Activated CD4-positive, alpha-beta memory T cell treated with anti-CD3 and anti-CD28 coated beads for 36 hours (primary cell): Measurements from ENCODE around the gene CCNG1. TPM values are rescaled to one million over a fixed set of nuclear protein-coding genes. Genes with fewer than 3 reads are reported as not detected.
A peak's percentile ranks its signal among the peaks of the same experiment; 100 is the strongest.
"Not testable (repeated sequence)": the region's sequence is repeated elsewhere in the genome, so short reads cannot be mapped to it uniquely, and the experiment has no call there.

Experiments used
- CTCF ChIA-PET: fragments of 350-600 bp; sonication (Branson Sonifier 250); formaldehyde crosslinking; loops from one replicate; lab custom pipeline; 2021; ENCODE audit warnings: antibody characterized with exemption, inconsistent platforms; lab: Charles Lee
- POLR2A ChIA-PET: fragments of 350-600 bp; sonication (Branson Sonifier 250); formaldehyde crosslinking; loops from one replicate; lab custom pipeline; 2021; ENCODE audit warnings: antibody characterized with exemption; lab: Charles Lee
- DNase-seq: peaks from one replicate; pipeline ENCODE4 v3.0.0-alpha.2; 2020
- H3K27ac Mint-ChIP-seq: one replicate; pipeline ENCODE4 v1.8.0; 2021; ENCODE audit warnings: mixed read lengths
- H3K27me3 Mint-ChIP-seq: one replicate; pipeline ENCODE4 v1.8.0; 2021; ENCODE audit warnings: mixed read lengths
- H3K36me3 Mint-ChIP-seq: one replicate; pipeline ENCODE4 v1.8.0; 2021; ENCODE audit warnings: mixed read lengths
- H3K4me1 Mint-ChIP-seq: one replicate; pipeline ENCODE4 v1.8.0; 2021; ENCODE audit warnings: low read depth, mixed read lengths
- H3K4me3 Mint-ChIP-seq: one replicate; pipeline ENCODE4 v1.8.0; 2021; ENCODE audit warnings: mild to moderate bottlenecking, mixed read lengths
- H3K9me3 Mint-ChIP-seq: one replicate; pipeline ENCODE4 v1.8.0; 2021; ENCODE audit warnings: mixed read lengths
- intact Hi-C: fragments of 100-400 bp; cut with micrococcal nuclease; formaldehyde crosslinking; loops from one replicate; pipeline ENCODE4 v1.15.1; 2023
- total RNA-seq, 2 experiments: library from RNA; stranded (reverse); gene quantifications; one replicate each; pipeline ENCODE4 v1.2.3, GENCODE V29; 2021

The CCNG1 gene
- total RNA-seq, 2 experiments from 2014 or later: 139 to 164 TPM

DNA sequence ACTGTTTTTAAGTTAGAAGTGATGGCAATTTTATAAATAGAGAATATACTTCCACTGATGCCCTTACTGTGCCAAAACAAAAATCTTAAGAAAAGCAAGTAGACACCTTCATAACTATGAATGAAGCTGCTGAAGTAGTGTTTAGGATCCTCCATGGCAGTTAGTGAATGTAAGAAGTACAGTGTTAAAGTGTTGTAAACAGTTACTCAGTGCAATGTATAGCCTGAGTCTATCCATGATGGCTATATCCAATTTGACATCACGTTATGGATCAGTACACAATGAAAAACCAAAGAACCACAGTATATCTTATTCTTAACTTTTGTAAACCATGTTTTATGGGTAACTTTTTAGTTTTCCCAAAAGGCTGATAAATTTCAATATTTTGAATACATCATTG, 7.1 kb downstream of the CCNG1 start:
- intact Hi-C loops: no loop called here
- H3K4me3 Mint-ChIP-seq: no peak overlapping the region
- H3K9me3 Mint-ChIP-seq: no peaks in the 10 kb centered on the region
- no peaks in the 10 kb centered on the region for H3K27me3 Mint-ChIP-seq
- CTCF ChIA-PET: interaction anchor here (1.1 kb wide), 1 partner anchor 13 kb away, joined by 3 read pairs; no protein-coding TSS in a partner anchor
- DNase-seq: no peak
- H3K4me1 Mint-ChIP-seq: peaks cover 19% of the 10 kb centered on the region
- peaks cover 53% of the 10 kb centered on the region for H3K36me3 Mint-ChIP-seq
- POLR2A ChIA-PET: interaction anchor here (9.1 kb wide), 1 partner anchor 15 kb away, joined by 130 read pairs; the partner anchor contains the start of genes HMMR and NUDCD2
- no peak overlapping the region for H3K27ac Mint-ChIP-seq

DNA sequence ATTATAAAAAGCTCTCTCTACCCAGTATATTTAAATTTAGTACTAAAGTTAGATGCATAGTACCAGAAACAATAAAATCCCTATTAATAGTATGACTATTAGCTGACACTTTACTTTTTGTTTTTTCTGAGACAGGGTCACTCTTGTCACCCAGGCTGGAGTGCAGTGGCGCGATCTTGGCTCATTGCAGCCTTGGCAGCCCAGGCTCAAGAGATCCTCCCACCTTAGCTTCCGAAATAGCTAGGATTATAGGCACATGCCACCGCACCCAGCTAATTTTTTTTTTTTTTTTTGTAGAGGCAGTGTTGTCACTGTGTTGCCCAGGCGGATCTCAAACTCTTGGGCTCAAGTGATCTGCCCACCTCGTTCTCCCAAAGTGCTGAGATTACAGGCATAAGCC, 8.0 kb downstream of the CCNG1 start:
- Mint-ChIP-seq H3K36me3 (peaks cover 51% of the 10 kb centered on the region), H3K27ac (no peak overlapping the region), H3K4me3 (no peak overlapping the region), H3K4me1 (peaks cover 13% of the 10 kb centered on the region), H3K27me3 (no peaks in the 10 kb centered on the region), H3K9me3 (no peaks in the 10 kb centered on the region)
- POLR2A ChIA-PET: interaction anchor here (9.1 kb wide), 1 partner anchor 14 kb away, joined by 130 read pairs; the partner anchor contains the start of genes HMMR and NUDCD2
- CTCF ChIA-PET: interaction anchor here (0.6 to 0.7 kb wide), 2 partner anchors 13 to 81 kb away, joined by 3 to 4 read pairs; no protein-coding TSS in a partner anchor
- intact Hi-C loops: no loop called here
- no peak for DNase-seq

DNA sequence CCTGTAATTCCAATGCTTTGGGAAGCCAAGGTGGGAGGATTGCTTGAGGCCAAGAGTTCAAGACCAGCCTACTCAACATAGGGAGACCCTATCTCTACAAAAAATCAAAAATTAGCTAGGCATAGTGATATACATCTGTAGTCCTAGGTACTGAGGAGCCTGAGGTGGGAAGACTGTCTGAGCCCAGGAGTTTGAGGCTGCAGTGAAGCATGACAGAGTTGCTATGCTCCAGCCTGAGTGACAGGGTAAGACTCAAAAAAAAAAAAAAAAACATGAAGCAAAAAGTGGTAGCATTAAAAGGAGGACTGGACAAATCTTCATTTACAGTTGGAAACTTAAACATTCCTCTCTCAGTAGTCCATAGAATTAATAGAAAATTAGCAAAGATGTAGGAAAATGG, 9.8 kb downstream of the CCNG1 start:
- Mint-ChIP-seq H3K27me3 (no peaks in the 10 kb centered on the region), H3K27ac (no peak overlapping the region), H3K4me1 (peaks cover 4% of the 10 kb centered on the region), H3K36me3 (peaks cover 52% of the 10 kb centered on the region), H3K4me3 (no peak overlapping the region), H3K9me3 (no peaks in the 10 kb centered on the region)
- no peak for DNase-seq
- ChIA-PET CTCF (no interaction called here), POLR2A (interaction anchor here (0.7 kb wide), 1 partner anchor 56 kb away, joined by 3 read pairs; no protein-coding TSS in a partner anchor)
- intact Hi-C loops: no loop called here

DNA sequence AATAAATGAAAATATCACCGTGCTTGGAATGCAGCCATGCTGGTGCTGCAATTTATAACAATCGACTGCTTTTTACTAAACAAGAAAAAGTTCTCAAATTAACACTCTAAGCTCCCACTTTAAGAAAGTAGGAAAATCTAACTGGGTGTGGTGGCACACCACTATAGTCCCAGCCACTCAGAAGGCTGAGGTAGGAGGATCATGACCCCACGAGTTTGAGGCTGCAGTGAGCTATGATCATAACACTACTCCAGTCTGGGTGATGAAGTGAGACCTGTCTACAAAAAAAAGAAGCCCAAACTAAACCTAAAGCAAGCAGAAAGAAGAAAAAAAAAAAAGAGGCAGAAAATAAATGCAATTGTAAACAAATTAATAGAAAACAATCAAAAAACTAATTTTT, 10.5 kb downstream of the CCNG1 start:
- peaks cover 51% of the 10 kb centered on the region for H3K36me3 Mint-ChIP-seq
- intact Hi-C loops: no loop called here
- H3K4me1 Mint-ChIP-seq: peaks cover 5% of the 10 kb centered on the region
- no peak overlapping the region for H3K4me3 Mint-ChIP-seq
- CTCF ChIA-PET: no interaction called here
- H3K27ac Mint-ChIP-seq: no peak overlapping the region
- POLR2A ChIA-PET: interaction anchor here (0.7 kb wide), 1 partner anchor 55 kb away, joined by 3 read pairs; no protein-coding TSS in a partner anchor
- H3K9me3 Mint-ChIP-seq: no peaks in the 10 kb centered on the region
- H3K27me3 Mint-ChIP-seq: no peaks in the 10 kb centered on the region
- DNase-seq: no peak

DNA sequence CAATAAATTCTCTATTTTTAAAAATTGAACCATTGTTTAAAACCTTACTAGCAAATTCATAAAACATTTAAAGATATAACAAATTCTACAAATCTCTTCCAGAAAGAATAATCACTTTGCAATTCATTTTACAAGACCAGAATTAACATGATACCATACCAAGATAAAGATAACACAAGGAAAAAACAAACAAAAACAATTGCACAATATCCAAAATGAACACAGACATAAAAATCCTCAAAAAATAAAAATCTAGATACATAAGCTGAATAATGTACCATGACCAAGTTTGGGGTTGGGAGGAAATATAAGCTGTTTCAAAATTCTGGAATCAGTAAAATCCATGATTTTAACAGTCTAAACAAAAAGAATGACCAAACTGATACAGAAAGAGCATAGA, 11.1 kb downstream of the CCNG1 start:
- Mint-ChIP-seq H3K27me3 (no peaks in the 10 kb centered on the region), H3K4me3 (no peak overlapping the region), H3K36me3 (peaks cover 50% of the 10 kb centered on the region), H3K4me1 (peaks cover 5% of the 10 kb centered on the region), H3K27ac (no peak overlapping the region), H3K9me3 (no peaks in the 10 kb centered on the region)
- CTCF ChIA-PET: no interaction called here
- intact Hi-C loops: no loop called here
- POLR2A ChIA-PET: interaction anchor here (1.3 kb wide), 1 partner anchor 11 kb away, joined by 3 read pairs; the partner anchor contains the start of gene CCNG1
- DNase-seq: no peak

DNA sequence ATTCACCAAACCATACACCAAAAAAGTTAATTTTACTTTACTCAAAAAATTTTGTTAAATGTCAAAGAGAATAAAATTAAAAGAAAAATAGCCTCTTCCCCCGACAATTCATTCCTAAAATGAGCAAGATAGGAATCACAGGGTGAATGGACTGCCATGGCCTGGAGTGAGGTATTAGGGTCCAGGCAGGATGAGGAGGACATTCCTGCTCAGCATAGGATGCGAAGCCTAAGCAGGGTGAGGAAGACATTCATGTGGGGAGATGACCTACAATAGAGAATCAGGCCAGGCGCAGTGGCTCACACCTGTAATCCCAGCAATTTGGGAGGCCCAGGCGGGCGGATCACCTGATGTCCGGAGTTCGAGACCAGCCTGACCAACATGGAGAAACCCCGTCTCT, 14.1 kb downstream of the CCNG1 start:
- CTCF ChIA-PET: interaction anchor here (1.1 kb wide), 1 partner anchor 32 kb away, joined by 3 read pairs; no protein-coding TSS in a partner anchor
- peaks cover 62% of the 10 kb centered on the region for H3K36me3 Mint-ChIP-seq
- H3K4me1 Mint-ChIP-seq: peaks cover 18% of the 10 kb centered on the region
- DNase-seq: no peak
- POLR2A ChIA-PET: no interaction called here
- no peak overlapping the region for H3K4me3 Mint-ChIP-seq
- no peaks in the 10 kb centered on the region for H3K9me3 Mint-ChIP-seq
- no peaks in the 10 kb centered on the region for H3K27me3 Mint-ChIP-seq
- intact Hi-C loops: no loop called here
- H3K27ac Mint-ChIP-seq: no peak overlapping the region

DNA sequence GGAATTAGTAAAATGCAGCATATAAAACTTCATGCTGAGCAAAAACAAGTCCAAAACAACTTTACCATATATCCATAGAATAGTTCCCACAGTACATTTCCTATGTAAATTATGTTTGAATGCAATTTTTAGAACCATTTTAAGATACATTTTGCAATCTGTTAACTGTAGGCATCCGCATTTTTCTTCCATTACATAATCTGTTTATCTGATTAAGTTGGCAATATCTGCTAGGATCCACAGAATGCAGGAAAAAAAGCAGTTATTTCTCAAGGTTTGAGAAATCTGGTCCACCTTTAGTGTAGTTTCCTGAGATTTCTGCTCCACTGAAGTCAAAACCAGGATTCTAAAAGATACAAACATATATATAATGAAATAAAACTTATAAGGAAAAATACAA, 16.3 kb downstream of the CCNG1 start:
- no peak for DNase-seq
- peaks cover 28% of the 10 kb centered on the region for H3K4me1 Mint-ChIP-seq
- CTCF ChIA-PET: no interaction called here
- H3K36me3 Mint-ChIP-seq: peaks cover 52% of the 10 kb centered on the region
- POLR2A ChIA-PET: no interaction called here
- no peaks in the 10 kb centered on the region for H3K9me3 Mint-ChIP-seq
- intact Hi-C loops: no loop called here
- no peaks in the 10 kb centered on the region for H3K27me3 Mint-ChIP-seq
- no peak overlapping the region for H3K27ac Mint-ChIP-seq
- H3K4me3 Mint-ChIP-seq: no peak overlapping the region

DNA sequence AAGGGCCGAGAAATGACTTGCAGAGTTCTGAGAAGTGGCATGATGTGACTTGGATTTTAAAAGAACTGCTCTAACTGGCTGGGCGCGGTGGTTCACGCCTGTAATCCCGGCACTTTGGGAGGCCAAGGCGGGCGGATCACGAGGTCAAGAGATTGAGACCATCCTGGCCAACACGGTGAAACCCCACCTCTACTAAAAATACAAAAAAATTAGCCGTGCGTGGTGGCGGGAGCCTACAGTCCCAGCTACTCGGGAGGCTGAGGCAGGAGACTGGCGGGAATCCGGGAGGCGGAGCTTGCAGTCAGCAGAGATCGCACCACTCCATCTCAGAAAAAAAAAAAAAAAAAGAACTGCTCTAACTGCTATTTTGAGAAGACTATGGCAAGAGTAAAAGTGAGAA, 18.0 kb downstream of the CCNG1 start:
- H3K4me3 Mint-ChIP-seq, H3K27me3 Mint-ChIP-seq, H3K9me3 Mint-ChIP-seq, DNase-seq, intact Hi-C loops: not testable (repeated sequence)
- Mint-ChIP-seq H3K4me1 (peaks cover 29% of the 10 kb centered on the region), H3K36me3 (peaks cover 52% of the 10 kb centered on the region), H3K27ac (peak overlapping the region; percentile 25)
- ChIA-PET CTCF (interaction anchor here (1.1 kb wide), 1 partner anchor 14 kb away, joined by 4 read pairs; no protein-coding TSS in a partner anchor), POLR2A (interaction anchor here (1.2 kb wide), 1 partner anchor 14 kb away, joined by 5 read pairs; no protein-coding TSS in a partner anchor)

DNA sequence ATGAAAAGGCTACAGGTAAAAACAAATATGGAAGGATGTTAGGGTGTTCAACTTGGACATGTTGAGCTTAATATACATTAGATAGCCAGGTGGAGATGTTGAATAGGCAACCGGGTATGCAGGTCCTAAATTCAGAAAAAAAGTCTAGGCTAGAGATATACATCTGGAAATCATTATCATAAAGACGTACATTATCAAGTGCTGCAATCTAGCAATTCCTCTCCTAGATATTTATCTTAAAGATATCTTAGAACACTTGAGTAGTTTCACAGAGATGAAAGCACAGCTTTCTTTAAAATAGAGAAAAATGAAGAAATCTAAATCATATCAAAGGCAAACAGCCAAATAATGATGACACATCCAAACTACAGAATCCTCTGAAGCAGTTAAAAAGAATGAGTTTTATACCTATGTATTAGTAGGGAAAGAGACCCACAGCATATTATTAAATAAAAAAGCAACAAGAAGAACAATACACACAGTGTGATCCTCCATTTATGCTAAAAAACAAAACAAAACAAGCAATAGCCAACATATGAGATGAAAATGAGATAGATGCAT, 18.7 kb downstream of the CCNG1 start:
- POLR2A ChIA-PET: interaction anchor here (1.2 kb wide), 1 partner anchor 14 kb away, joined by 5 read pairs; no protein-coding TSS in a partner anchor
- DNase-seq: no peak
- no peak overlapping the region for H3K4me3 Mint-ChIP-seq
- intact Hi-C loops: no loop called here
- peaks cover 52% of the 10 kb centered on the region for H3K36me3 Mint-ChIP-seq
- peaks cover 4% of the 10 kb centered on the region for H3K27me3 Mint-ChIP-seq
- CTCF ChIA-PET: interaction anchor here (1.1 kb wide), 1 partner anchor 15 kb away, joined by 4 read pairs; no protein-coding TSS in a partner anchor
- H3K9me3 Mint-ChIP-seq: no peaks in the 10 kb centered on the region
- H3K4me1 Mint-ChIP-seq: peaks cover 29% of the 10 kb centered on the region
- peak overlapping the region; percentile 25 for H3K27ac Mint-ChIP-seq

DNA sequence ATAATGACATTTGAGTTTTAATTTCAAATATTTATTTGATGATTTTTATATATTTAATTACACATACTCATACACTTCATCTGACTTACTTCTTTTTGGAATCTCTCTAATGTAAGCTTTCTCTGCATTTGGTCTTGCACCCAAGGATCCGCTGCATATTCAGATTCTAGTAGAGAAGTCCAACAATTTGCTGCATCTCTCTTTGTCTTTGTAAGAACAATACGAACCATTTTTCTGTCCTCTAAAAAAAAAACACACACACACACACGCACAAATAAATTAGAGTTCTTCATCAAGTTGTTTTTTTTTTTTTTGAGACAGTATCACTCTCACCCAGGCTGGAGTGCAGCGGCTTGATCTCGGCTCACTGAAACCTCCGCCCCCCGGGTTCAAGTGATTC, 19.4 kb downstream of the CCNG1 start:
- Mint-ChIP-seq H3K27me3 (peaks cover 4% of the 10 kb centered on the region), H3K9me3 (no peaks in the 10 kb centered on the region), H3K27ac (no peak overlapping the region), H3K4me3 (no peak overlapping the region), H3K36me3 (peaks cover 47% of the 10 kb centered on the region), H3K4me1 (peaks cover 29% of the 10 kb centered on the region)
- POLR2A ChIA-PET: no interaction called here
- intact Hi-C loops: no loop called here
- CTCF ChIA-PET: interaction anchor here (1.0 kb wide), 1 partner anchor 13 kb away, joined by 3 read pairs; no protein-coding TSS in a partner anchor
- DNase-seq: no peak

DNA sequence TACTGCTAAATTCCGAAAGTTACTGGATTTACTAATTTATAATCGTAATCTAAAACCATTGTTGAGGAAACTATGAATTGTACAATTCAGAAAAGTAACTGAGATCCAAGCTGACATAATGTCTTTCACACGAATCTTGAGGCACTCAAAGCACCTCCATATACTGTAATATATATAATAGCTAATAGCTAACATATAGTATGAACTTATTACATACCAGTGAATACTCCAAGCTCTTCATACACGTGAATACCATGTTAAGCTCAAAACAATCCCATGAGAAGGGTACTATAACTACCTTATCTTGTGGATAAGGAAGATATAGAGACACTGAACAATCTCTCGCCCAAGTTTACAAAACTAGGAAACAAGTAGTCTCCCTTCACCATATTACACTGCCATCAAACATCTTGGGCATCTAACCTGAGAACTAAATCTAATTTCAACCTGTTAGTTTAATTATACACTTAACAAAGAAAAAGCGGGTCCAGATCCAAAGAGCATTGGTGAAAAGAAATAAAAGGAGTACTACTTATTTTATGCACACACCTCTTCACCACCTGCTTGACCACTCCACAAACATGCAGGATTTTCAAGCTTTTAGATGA, 21.5 kb downstream of the CCNG1 start:
- Mint-ChIP-seq H3K4me3 (peak overlapping the region; percentile 90), H3K9me3 (no peaks in the 10 kb centered on the region)
- CTCF ChIA-PET: interaction anchor here (0.8 to 4.4 kb wide), 10 partner anchors 9 to 51 kb away, joined by 3 to 47 read pairs (median 4); partner anchors contain the start of gene MAT2B

DNA sequence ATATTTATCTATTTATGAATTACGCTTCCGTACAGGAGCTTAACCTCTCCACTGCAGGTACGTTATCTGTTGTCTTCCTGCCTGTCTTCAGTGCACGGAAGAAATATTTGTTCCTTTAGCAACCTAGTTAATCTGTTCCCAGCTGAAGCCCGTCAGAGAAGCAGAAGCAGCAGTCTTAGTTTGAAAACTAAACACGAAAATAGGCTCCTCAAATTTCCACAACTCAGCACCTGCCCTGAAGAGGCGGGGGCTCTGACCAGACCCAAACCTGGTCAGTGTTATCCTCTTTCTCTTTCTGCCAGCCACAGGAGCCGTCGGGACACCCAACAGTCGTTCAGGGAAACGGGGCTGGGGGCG, 22.0 kb downstream of the CCNG1 start:
- intact Hi-C loops: no loop called here
- H3K4me1 Mint-ChIP-seq: peaks cover 37% of the 10 kb centered on the region
- CTCF ChIA-PET: interaction anchor here (0.8 to 4.4 kb wide), 9 partner anchors 9 to 51 kb away, joined by 3 to 47 read pairs (median 4); partner anchors contain the start of gene MAT2B
- no peak for DNase-seq
- POLR2A ChIA-PET: interaction anchor here (1.6 to 6.2 kb wide), 3 partner anchors 18 to 47 kb away, joined by 3 to 235 read pairs (median 130); partner anchors contain the start of genes CCNG1 and MAT2B
- no peaks in the 10 kb centered on the region for H3K9me3 Mint-ChIP-seq
- H3K36me3 Mint-ChIP-seq: peaks cover 44% of the 10 kb centered on the region
- peak overlapping the region; percentile 90 for H3K4me3 Mint-ChIP-seq
- H3K27ac Mint-ChIP-seq: peak overlapping the region; percentile 100
- peaks cover 4% of the 10 kb centered on the region for H3K27me3 Mint-ChIP-seq

More for the DNA sequence above, 21.5 kb downstream of the CCNG1 start:
- peaks cover 43% of the 10 kb centered on the region for H3K36me3 Mint-ChIP-seq
- peaks cover 4% of the 10 kb centered on the region for H3K27me3 Mint-ChIP-seq
- no peak for DNase-seq
- peaks cover 37% of the 10 kb centered on the region for H3K4me1 Mint-ChIP-seq
- H3K27ac Mint-ChIP-seq: peak overlapping the region; percentile 100
- intact Hi-C loops: no loop called here
- POLR2A ChIA-PET: interaction anchor here (5.2 to 6.2 kb wide), 2 partner anchors 18 to 48 kb away, joined by 130 to 235 read pairs; partner anchors contain the start of genes CCNG1 and MAT2B
